ENCODE measurements around the gene AASDH.

The AASDH gene, protein sequence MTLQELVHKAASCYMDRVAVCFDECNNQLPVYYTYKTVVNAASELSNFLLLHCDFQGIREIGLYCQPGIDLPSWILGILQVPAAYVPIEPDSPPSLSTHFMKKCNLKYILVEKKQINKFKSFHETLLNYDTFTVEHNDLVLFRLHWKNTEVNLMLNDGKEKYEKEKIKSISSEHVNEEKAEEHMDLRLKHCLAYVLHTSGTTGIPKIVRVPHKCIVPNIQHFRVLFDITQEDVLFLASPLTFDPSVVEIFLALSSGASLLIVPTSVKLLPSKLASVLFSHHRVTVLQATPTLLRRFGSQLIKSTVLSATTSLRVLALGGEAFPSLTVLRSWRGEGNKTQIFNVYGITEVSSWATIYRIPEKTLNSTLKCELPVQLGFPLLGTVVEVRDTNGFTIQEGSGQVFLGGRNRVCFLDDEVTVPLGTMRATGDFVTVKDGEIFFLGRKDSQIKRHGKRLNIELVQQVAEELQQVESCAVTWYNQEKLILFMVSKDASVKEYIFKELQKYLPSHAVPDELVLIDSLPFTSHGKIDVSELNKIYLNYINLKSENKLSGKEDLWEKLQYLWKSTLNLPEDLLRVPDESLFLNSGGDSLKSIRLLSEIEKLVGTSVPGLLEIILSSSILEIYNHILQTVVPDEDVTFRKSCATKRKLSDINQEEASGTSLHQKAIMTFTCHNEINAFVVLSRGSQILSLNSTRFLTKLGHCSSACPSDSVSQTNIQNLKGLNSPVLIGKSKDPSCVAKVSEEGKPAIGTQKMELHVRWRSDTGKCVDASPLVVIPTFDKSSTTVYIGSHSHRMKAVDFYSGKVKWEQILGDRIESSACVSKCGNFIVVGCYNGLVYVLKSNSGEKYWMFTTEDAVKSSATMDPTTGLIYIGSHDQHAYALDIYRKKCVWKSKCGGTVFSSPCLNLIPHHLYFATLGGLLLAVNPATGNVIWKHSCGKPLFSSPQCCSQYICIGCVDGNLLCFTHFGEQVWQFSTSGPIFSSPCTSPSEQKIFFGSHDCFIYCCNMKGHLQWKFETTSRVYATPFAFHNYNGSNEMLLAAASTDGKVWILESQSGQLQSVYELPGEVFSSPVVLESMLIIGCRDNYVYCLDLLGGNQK

DNA sequence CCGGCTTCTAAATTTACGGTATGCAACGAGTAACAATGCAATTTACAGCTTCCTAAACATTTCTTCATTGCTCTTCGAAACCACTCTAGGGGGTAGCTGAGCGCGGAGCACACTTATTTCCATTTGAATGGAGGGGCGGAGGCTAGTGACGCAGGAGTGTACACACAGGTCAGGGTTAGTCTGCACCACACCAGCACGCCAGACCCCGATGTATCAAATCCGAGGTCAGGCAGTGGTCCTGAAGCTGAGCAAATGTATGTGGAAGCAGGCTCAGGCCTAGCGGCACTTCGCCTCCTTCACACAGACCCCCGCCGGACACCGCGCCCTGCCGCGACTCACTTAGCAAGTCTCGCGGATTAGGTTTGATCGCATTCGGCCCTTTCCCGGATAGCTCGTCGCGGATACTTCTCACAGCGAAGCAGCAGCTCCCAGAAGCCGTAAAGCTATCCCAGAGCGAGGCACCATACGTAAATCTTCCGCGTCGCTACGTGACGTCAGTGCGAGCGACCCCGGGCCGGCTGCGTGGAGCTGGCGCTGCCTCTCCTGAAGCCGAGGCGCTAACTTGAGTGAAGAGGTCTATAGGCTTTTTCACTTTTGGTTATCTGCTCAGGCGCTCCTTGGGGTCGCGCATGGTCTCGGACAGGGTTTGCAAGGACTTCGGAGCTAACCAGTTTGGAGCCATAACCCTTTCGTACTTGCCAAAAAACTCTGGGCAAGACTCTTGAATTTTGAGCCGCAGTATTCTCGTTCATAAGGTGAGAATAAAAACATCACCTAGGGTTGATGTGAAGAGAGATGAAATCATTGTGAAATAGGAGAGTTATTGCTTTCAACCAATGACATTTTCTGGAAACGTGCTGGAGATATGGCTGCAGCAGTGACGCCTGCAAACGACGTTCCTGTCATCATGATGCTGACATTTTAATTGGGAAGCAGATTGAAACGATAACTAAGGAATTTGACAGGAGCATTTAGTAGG lies at the start of gene AASDH:
Gene AASDH (minus strand): TSS at position 469 of the 979 bp plus-strand sequence. CDS start 3,192 bp downstream, outside the sequence.
- Histone ChIP-seq H3K9me3 (ENCODE audit: control insufficient read depth, low read length) (no peaks in the 10 kb centered on the region), H3K9ac (no peak within 1 kb of the TSS), H3K27ac (peak within 1 kb of the TSS; percentile 87), H3K79me2 (no peaks in the 10 kb centered on the region), H3K36me3 (ENCODE audit: control insufficient read depth, insufficient read depth, low read length) (no peaks in the 10 kb centered on the region), H2AFZ (peak within 1 kb of the TSS; percentile 81), H3K4me1 (peaks cover 2% of the 10 kb centered on the region), H3K4me3 (ENCODE audit: low read depth, low read length) (peak within 1 kb of the TSS; percentile 91), H3K4me2 (ENCODE audit: low read length) (peak within 1 kb of the TSS; percentile 76), H3K27me3 (ENCODE audit: control insufficient read depth, insufficient read depth, low read length) (no peaks in the 10 kb centered on the region)
- TF ChIP-seq, protein P1, sequence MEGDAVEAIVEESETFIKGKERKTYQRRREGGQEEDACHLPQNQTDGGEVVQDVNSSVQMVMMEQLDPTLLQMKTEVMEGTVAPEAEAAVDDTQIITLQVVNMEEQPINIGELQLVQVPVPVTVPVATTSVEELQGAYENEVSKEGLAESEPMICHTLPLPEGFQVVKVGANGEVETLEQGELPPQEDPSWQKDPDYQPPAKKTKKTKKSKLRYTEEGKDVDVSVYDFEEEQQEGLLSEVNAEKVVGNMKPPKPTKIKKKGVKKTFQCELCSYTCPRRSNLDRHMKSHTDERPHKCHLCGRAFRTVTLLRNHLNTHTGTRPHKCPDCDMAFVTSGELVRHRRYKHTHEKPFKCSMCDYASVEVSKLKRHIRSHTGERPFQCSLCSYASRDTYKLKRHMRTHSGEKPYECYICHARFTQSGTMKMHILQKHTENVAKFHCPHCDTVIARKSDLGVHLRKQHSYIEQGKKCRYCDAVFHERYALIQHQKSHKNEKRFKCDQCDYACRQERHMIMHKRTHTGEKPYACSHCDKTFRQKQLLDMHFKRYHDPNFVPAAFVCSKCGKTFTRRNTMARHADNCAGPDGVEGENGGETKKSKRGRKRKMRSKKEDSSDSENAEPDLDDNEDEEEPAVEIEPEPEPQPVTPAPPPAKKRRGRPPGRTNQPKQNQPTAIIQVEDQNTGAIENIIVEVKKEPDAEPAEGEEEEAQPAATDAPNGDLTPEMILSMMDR (IDR thresholded peaks at IDR 0.05), result no peak

DNA sequence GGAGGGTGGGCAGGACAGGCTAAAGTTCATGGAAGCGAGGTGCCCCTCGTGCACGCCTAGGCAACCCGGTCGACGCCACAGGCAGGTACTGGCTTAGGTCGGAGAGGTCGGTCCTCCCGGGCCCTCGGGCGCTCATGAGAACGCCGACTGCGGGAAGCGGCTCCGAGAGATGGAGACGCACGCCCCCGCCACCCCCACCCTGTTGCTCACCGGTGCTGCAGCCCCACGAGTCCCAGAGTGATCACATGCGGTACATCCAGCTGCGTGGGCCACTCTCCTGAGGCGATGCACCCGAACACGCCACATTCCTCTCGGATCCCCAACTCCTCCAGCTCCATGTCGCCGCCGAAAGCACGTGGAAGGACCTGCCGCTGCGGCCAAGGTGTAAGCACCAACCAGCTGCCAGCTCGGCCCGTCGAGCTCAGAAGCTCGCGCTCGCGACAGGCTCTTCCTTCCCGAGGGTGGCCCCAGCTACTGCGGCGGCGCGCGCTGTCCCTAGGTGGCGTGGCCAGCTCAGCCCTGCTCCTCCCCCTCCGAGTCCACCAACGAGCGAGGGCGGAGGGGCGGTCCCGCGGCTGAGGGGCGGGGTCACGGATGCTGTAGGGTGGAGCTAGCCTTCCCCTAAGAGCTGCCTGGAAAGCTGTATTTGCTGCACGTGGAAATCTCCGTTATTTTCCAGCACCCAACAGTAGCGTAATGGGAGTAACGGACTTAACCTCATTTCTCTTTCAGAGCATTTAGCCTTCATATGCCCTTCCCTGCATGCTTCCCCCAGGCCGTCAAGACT lies 48.0 kb upstream of the AASDH start, which contains the start of gene PPAT:
Gene PPAT (minus strand): TSS at position 476 of the 787 bp plus-strand sequence. CDS start 138 bp downstream, at position 338.
- H3K4me1 ChIP-seq, result no peaks in the 10 kb centered on the region
- H3K27me3 ChIP-seq (ENCODE audit: control insufficient read depth, insufficient read depth, low read length), result no peaks in the 10 kb centered on the region
- H2AFZ ChIP-seq, result peak within 1 kb of the TSS; percentile 90
- H3K9me3 ChIP-seq (ENCODE audit: control insufficient read depth, low read length), result no peaks in the 10 kb centered on the region
- no peaks in the 10 kb centered on the region for H3K36me3 ChIP-seq (ENCODE audit: control insufficient read depth, insufficient read depth, low read length)
- H3K79me2 ChIP-seq, result no peaks in the 10 kb centered on the region
- TF ChIP-seq, protein P1 (IDR thresholded peaks at IDR 0.05), result peak; percentile 39
- peak within 1 kb of the TSS; percentile 98 for H3K4me3 ChIP-seq (ENCODE audit: low read depth, low read length)
- H3K9ac ChIP-seq, result peak within 1 kb of the TSS; percentile 28
- H3K4me2 ChIP-seq (ENCODE audit: low read length), result peak within 1 kb of the TSS; percentile 100
- peak within 1 kb of the TSS; percentile 97 for H3K27ac ChIP-seq

DNA sequence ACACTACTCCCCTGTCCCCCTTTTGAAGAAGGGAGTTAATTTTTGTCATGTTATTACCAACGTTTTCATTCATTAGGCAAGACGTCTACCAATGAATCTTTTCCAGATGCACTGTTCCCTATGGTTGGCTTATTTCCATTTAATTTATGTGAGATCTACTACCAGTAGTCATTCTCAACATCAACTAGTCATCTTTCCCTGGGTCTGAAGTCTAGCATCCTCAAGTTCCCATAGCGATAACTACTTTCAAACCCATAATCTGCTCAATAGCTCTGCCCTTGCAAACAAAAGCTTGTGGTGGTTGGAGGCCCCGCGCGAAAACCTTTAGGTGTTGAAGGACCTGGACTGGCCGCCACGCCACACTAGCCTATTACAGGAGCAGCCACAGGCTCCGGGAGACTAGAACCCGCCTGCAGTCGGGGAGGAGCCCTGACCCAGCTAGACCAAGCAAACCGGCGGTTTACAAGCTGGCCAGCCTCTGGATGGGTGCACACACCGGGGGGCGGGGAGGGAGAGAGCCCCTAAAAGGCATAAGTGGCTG lies 47.4 kb upstream of the AASDH start:
- Histone ChIP-seq H3K79me2 (no peaks in the 10 kb centered on the region), H3K4me1 (no peaks in the 10 kb centered on the region), H3K27me3 (ENCODE audit: control insufficient read depth, insufficient read depth, low read length) (no peaks in the 10 kb centered on the region), H3K9ac (no peak overlapping the region), H3K4me2 (ENCODE audit: low read length) (peak overlapping the region; percentile 100), H3K9me3 (ENCODE audit: control insufficient read depth, low read length) (no peaks in the 10 kb centered on the region), H3K4me3 (ENCODE audit: low read depth, low read length) (peak overlapping the region; percentile 98), H2AFZ (peak overlapping the region; percentile 90), H3K36me3 (ENCODE audit: control insufficient read depth, insufficient read depth, low read length) (no peaks in the 10 kb centered on the region), H3K27ac (peak overlapping the region; percentile 97)
- TF ChIP-seq, protein P1 (IDR thresholded peaks at IDR 0.05), result no peak

Measured in parathyroid adenoma (tissue), 2 donors.